ENCODE results near the gene FOCAD.

DNA sequence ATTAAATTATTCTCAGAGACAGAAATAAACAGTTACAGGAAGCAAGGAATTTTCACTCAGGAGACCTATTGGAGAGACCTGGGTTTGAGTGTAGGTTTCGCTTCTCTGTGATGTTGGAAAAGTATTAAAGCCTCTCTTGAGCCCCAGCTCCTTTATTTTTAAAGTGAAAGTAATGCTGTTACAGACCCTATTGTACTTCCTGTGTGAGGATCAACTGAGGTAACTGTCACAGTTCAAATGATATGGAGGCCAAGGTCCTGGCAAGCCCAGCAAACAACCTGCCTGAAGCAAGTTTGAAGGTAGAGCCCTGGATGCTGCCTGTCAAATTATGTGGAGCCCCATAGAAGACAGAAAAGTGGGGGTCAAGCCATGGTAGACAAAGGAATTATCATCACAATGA, 355.2 kb downstream of the FOCAD start:
- TF ChIP-seq, protein P1, sequence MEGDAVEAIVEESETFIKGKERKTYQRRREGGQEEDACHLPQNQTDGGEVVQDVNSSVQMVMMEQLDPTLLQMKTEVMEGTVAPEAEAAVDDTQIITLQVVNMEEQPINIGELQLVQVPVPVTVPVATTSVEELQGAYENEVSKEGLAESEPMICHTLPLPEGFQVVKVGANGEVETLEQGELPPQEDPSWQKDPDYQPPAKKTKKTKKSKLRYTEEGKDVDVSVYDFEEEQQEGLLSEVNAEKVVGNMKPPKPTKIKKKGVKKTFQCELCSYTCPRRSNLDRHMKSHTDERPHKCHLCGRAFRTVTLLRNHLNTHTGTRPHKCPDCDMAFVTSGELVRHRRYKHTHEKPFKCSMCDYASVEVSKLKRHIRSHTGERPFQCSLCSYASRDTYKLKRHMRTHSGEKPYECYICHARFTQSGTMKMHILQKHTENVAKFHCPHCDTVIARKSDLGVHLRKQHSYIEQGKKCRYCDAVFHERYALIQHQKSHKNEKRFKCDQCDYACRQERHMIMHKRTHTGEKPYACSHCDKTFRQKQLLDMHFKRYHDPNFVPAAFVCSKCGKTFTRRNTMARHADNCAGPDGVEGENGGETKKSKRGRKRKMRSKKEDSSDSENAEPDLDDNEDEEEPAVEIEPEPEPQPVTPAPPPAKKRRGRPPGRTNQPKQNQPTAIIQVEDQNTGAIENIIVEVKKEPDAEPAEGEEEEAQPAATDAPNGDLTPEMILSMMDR (IDR thresholded peaks at IDR 0.05) = no peak
- TF ChIP-seq EZH2 (IDR thresholded peaks at IDR 0.05) (no peak), EZH2phosphoT487 (IDR thresholded peaks at IDR 0.05) (no peak)

Measured in neural progenitor cell (in vitro differentiated cells).